ENCODE results near the gene SUSD1.
A peak's percentile ranks its signal among the peaks of the same experiment; 100 is the strongest.
"Not testable (repeated sequence)": the region's sequence is repeated elsewhere in the genome, so short reads cannot be mapped to it uniquely, and the experiment has no call there.

SUSD1 gene

GRCh38 chr9:112200711-112201110 is 25.6 kb upstream of the SUSD1 start:
- DNase-seq (ENCODE audit: low read depth) = peak; percentile 42
- no peak overlapping the region for H3K4me3 ChIP-seq (ENCODE audit: low read length)
- no peak for TF ChIP-seq CTCF (IDR thresholded peaks at IDR 0.05; ENCODE audit: insufficient read depth, low read depth, low read length, missing control alignments)

GRCh38 chr9:112198646-112199045 is 23.5 kb upstream of the SUSD1 start:
- H3K4me3 ChIP-seq (ENCODE audit: low read length) = no peak overlapping the region
- no peak for DNase-seq (ENCODE audit: low read depth)
- no peak for TF ChIP-seq CTCF (IDR thresholded peaks at IDR 0.05; ENCODE audit: insufficient read depth, low read depth, low read length, missing control alignments)

- no peak for TF ChIP-seq CTCF (IDR thresholded peaks at IDR 0.05; ENCODE audit: insufficient read depth, low read depth, low read length, missing control alignments)
- H3K4me3 ChIP-seq (ENCODE audit: low read length) = no peak overlapping the region
- DNase-seq (ENCODE audit: low read depth) = no peak
Observed at GRCh38 chr9:112194969-112195431, 19.9 kb upstream of the SUSD1 start.

DNA sequence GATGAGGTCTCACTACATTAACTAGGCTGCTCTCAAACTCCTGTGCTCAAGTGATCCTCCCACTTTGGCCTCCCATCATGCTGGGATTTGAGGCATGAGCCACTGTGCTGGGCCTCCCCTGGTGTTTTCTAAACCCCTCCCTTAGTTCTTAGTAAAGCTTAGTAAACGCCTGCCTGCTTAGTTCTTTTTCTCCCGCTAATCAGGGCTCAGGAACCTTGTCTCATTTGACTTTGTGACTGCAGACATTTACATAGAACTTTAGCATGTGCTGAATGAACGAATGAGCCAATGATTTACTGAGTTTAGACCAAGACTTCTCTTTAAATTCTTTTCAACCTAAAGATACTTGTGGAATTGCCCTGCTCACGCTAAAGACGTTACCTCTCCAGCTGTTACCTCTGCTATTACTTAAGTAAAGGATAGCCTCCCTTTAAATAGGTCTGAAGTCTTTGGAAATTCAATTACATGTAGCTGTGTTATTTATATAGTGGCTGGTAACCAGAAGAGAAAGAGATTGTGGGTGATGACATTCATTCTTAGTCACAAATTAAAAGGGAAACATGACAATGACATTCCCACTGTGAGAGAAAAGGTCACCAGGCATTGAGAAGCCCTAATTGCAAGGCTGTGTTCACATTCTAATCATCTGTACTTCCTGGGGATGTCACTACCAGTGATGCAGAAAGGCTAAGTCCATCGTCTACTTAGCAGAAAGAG is 18.6 kb upstream of the SUSD1 start:
- H3K4me3 ChIP-seq (ENCODE audit: low read length) = no peak overlapping the region
- no peak for DNase-seq (ENCODE audit: low read depth)
- TF ChIP-seq CTCF (IDR thresholded peaks at IDR 0.05; ENCODE audit: insufficient read depth, low read depth, low read length, missing control alignments) = no peak

GRCh38 chr9:112190320-112190719 is 15.2 kb upstream of the SUSD1 start:
- not testable (repeated sequence) for H3K4me3 ChIP-seq (ENCODE audit: low read length); DNase-seq (ENCODE audit: low read depth)

DNA sequence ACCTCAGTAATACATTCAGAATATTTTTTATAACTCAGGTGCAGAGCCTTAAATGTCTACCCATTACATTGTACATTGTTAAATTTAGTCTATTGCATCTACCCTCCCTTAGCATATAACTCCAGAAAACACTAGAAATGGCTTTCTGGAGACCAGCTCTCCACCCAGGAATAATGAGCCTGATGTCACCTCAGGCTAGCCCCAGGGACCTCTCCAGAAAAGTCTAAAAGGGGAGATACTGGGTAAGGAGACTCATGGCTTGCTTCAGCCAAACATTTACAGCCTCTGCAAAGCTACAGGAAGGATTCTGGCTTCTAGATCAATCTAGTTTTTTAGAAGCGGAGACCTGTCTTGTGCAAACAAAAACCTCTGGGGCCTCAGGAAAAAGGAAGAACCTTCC is 13.8 kb upstream of the SUSD1 start:
- no peak overlapping the region for H3K4me3 ChIP-seq (ENCODE audit: low read length)
- no peak for TF ChIP-seq CTCF (IDR thresholded peaks at IDR 0.05; ENCODE audit: insufficient read depth, low read depth, low read length, missing control alignments)
- DNase-seq (ENCODE audit: low read depth) = no peak

- DNase-seq (ENCODE audit: low read depth) = no peak
- TF ChIP-seq CTCF (IDR thresholded peaks at IDR 0.05; ENCODE audit: insufficient read depth, low read depth, low read length, missing control alignments) = no peak
- no peak overlapping the region for H3K4me3 ChIP-seq (ENCODE audit: low read length)
Observed at GRCh38 chr9:112187404-112187803, 12.3 kb upstream of the SUSD1 start.

Data from epithelial cell of esophagus (primary cell).